GM18861 (cell line): ENCODE data around the gene LRFN4.

ENCODE experiments used
- ATAC-seq: cut with Tn5 transposase; IDR thresholded peaks from one replicate; pipeline ENCODE4 v1.9.1; 2021; ENCODE audit not compliant: unreplicated experiment

The LRFN4 gene

GRCh38 chr11:66887526-66887925 is 30.7 kb downstream of the LRFN4 start:
- ATAC-seq, result no peak

- ATAC-seq, result no peak
These were observed 31.4 kb downstream of the LRFN4 start for GRCh38 chr11:66888282-66888681.

DNA sequence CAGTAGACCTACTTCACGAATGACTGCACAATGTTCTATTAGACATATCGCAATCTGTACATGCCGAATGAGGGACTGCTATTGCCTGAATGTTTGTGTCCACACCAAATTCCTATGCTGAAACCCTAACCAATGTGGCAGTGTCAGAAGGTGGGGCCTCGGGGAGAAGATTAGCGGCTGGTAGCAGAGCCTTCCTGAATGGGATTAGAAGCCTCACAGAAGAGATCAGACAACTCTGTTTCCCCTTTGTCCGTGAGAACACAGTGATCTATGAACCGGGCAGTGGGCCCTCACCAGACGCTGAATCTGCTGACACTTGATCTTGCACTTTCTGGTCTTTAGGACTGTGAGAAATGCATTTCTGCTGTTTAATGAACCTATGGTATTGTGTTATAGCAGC is 33.1 kb downstream of the LRFN4 start:
- ATAC-seq, result no peak

DNA sequence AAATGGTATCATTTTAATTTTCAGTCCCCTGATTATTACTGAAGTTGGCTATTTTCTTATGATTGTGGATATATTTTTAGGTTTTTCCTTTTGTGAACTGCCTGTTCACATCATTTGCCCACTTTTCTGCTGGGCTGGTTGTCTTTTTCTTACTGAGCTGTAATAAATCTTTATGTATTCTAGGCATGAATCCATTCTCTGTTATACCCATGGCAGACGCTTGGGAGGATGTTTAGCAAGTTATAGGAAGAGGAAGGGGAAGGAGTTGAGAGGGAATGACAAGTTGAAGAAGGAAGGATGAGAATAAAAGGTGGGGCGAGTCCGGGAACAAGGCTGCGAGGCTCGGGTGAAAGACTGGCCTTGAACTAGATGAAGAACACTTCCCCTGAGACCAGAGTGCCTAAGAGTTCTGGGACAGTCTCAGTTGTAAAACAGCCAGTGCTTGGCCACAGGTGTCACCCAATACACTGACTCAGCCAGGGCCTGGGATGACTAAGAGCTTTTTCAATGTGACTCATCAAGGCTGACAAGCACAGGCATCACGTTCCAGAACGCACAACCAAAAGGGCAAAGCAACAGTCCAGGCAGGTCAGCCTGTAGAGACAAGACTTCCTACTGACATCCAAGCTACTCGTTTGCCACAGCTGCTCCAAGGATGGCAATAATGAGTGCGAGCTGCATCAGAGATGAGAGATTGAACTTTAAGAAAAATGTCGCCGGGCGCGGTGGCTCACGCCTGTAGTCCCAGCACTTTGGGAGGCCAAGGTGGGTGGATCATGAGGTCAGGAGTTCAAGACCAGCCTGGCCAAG is 35.2 kb downstream of the LRFN4 start:
- peak; percentile 80 for ATAC-seq

- no peak for ATAC-seq
These were observed 36.0 kb downstream of the LRFN4 start for GRCh38 chr11:66892911-66893310.

DNA sequence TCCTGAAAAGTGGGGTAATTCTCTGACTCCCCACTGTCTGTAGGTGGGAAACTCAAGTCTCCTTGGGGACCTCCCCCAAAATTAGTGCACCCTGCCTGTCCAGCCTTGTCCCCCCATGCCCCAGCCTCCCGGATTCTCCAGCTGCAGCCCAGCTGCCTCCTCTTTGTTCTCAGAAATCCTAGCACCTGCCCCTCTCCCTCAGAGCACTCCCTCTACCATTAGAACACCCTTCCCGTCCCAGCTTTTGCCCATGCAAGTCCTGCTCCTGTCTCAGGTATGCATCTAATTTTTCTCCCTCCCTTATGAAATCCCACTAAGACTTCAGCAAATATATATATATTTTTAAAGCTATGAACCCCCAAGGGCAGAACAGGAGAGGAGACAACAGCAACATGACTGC is 37.3 kb downstream of the LRFN4 start:
- no peak for ATAC-seq

- no peak for ATAC-seq
These were observed 45.1 kb downstream of the LRFN4 start for GRCh38 chr11:66901964-66902390.

GRCh38 chr11:66902486-66903177 is 45.8 kb downstream of the LRFN4 start:
- no peak for ATAC-seq

GRCh38 chr11:66904055-66904454 is 47.2 kb downstream of the LRFN4 start:
- no peak for ATAC-seq

- no peak for ATAC-seq
These were observed 47.7 kb downstream of the LRFN4 start for GRCh38 chr11:66904561-66904960.

- ATAC-seq, result no peak
These were observed 48.2 kb downstream of the LRFN4 start for GRCh38 chr11:66904981-66905521.

DNA sequence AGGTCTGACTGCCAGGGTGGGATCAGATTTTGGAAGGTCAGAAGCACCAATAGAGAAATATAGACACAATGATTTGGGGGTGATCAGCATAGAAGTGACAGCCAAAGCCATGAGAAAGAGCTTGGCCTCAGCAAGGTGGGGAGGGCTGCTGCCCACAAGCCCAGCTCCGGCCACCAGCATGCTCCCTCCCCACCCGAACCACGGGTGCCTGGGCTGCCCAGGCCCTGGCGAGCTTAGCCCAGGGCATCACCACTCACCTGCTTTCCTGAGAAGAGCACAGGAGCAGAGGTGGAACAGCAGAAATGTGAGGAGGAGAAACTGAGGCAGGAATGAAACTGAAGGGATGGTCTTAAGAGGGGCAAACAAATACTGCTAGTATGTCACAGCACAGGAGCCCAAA is 48.8 kb downstream of the LRFN4 start:
- no peak for ATAC-seq

- no peak for ATAC-seq
These were observed 49.3 kb downstream of the LRFN4 start for GRCh38 chr11:66906061-66906733.

GRCh38 chr11:66907751-66908630 is 51.1 kb downstream of the LRFN4 start:
- no peak for ATAC-seq

DNA sequence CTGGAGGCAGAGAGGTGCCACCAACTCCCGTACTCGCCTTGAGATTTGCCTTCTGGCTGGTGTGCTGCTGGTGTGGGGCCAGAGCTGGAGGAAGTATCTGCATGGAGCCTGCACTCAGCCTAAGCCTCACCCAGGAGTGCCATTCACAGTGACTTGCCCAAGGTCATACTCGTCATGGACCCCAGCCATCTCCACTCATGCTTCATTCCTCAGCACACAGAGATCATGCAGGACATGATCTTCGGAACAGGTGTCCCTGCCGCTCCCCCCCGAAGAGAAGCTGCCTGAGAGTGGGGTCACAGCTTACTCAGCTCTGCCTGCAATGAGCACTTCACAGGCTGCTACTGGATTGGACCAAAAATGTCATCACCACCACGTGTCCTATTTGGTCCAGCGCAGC is 52.3 kb downstream of the LRFN4 start:
- no peak for ATAC-seq

GRCh38 chr11:66910016-66910415 is 53.2 kb downstream of the LRFN4 start:
- ATAC-seq, result no peak
